Hematopoietic multipotent progenitor cell treated with erythropoietin and hydrocortisone succinate and interleukin-3 and kit ligand, for 8 days (in vitro differentiated cells): Measurements from ENCODE around the gene ASPG.
A peak's percentile ranks its signal among the peaks of the same experiment; 100 is the strongest.

Experiments
- DNase-seq: peaks from one replicate; pipeline ENCODE4 v3.0.0-alpha.2; 2015

Gene ASPG

GRCh38 chr14:104150136-104151025 is 64.9 kb downstream of the ASPG start:
- peak; percentile 83 for DNase-seq

DNA sequence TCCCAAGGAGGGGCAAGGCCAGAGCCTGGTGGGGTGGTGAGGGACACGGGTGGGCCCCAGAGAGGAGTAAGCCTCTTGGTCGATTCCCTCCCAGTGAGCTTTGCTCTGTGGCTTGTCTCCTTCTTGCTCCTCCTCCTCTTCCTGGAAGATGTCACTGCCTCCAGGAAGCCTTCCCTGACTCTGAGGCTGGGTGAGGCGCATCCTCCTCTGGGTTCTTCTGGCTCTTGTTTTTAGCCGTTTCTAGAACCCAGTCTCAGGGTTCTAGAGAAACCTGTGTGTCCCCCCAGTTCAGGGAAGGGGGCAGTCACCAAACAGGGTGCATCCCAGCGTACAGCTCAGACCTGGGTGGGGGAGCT is 65.5 kb downstream of the ASPG start:
- DNase-seq = no peak

DNA sequence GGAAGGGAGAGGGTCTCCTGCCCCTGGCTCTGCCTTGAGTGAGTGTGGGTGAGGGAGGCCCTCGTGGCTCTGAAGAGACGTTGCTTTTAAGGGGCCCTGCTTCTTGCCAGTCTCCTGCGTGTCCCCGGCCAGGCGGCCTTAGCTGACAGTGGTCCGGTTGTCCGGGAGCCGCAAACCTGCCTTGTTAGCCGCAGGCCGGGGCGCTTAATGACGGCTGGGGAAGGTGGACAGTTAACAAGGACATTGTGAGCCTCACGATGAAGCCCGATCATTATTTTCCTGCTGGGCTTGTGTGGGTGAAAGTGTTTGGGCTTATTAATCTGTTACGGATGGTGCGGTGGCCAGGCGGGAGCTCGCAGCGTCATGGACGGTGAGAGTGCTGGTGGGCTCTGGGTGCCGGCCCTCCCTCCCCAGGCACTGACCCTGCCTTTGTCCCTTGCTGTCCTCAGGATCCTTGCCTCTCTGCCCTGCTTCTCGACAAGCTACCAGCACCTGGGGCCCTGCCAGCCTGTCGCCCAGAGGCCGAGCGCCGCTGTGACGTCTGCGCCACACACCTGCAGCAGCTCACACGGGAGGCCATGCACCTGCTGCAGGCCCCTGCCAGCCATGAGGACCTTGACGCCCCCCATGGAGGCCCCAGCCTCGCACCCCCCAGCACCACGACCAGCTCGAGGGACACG is 66.2 kb downstream of the ASPG start:
- no peak for DNase-seq

- DNase-seq = no peak
These were observed 66.7 kb downstream of the ASPG start for GRCh38 chr14:104152246-104152575.

- DNase-seq = no peak
These were observed 67.3 kb downstream of the ASPG start for GRCh38 chr14:104152686-104153393.

- DNase-seq = peak; percentile 47
These were observed 67.9 kb downstream of the ASPG start for GRCh38 chr14:104153394-104153755.

GRCh38 chr14:104154246-104154645 is 68.7 kb downstream of the ASPG start:
- DNase-seq = no peak

- DNase-seq = no peak
These were observed 70.0 kb downstream of the ASPG start for GRCh38 chr14:104155513-104155912.

GRCh38 chr14:104156142-104156541 is 70.6 kb downstream of the ASPG start:
- DNase-seq = no peak

DNA sequence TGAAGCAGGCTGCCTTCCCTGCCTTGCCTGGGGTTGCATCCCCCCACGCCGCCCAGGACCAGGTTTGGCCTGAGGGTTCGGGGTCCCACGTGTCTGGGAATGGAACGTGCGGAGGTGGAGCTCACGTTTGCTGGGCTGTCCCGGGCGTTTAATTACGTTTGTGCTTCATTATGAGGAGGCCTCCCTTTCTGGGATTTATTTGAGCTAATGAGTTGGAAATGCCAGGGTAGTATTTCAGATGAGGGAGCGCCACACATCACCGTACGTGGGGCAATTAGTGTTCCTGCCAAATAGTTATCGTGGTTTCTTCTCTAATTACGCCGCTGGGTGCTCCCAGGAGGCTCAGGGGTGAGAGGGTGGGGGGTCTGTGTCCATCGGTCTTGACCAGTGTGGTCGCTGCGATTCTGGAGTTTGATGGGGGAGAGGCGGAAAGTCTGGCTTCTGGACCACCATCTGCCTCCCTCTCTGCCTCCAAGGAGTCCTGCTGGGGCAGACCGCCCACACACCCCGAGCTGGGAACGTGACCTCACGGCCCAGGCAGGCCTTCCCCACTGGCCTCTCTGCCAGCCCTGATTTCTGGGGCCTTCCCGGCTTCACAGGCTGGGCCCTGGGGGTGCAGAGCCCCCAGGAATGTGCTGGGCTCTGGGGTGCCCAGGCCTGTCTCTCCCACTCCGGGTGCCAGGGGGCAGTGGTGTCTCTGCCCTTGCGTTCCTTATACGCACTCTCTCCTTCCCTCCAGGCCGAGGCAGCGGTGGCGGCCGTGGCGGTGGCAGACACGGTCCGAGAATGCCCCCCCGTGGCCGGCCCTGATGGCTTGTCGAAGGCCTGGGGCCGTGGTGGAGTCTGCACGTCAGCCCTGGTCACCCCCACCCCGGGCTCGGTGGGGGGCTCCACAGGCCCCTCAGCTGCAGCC is 71.8 kb downstream of the ASPG start:
- no peak for DNase-seq

- peak; percentile 100 for DNase-seq
These were observed 73.6 kb downstream of the ASPG start for GRCh38 chr14:104158827-104159798.

DNA sequence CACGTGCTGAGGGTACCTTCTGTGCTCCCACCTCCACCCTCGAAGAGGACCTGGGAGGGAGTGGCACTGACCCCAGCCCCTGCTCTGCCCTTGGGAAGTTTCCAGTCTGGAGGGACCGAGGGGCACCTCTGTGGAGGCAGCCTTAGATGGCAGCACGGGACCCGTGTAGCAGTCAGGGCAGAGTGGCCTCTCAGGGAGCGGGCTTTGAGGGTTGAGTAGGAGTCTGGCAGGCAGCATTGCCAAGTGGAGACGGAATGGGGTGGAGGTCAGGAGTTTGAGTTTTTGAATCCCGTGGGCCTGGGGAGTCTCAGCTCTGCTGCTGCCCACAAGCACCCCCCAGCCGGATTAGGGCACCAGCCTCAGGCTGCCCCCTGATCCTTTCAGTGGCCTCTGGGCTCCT is 74.5 kb downstream of the ASPG start:
- no peak for DNase-seq

DNA sequence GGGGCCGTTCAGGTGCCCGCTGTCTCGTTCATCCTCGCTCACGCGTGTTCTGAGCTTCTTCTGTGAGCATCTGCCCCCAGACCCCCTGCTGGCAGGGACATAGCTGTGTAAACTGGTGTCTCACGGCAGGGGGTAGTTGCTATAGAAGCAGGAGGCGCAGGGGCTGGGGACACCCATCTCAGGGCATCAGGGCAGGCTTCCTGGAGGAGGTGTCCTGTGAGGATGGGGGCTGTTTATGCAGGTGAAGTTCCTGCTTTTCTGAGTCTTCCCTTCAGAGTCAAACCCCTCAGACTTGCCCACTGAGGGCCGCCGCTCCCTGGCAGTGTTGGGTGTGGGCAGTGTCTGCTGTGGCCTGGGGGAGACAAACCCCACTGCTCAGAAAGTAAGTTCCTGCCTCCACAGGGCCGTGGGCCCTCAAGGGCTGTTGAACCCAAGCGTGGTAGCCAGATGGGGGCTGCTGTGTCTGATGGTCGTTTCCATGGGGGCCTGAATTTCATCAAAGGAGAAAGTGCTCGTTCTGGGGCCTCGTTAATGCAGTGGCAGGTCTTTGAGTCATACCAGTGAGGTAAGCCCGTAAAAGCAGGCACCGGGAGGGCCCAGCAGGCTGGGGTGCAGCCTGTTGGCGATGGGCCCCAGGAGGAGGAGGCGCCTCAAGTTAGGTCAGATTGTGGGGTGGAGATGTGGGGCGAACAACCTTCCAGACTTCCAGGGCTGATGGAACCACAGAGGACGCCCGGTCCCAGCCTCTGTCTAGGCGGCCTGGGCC is 76.3 kb downstream of the ASPG start:
- peak; percentile 25 for DNase-seq

DNA sequence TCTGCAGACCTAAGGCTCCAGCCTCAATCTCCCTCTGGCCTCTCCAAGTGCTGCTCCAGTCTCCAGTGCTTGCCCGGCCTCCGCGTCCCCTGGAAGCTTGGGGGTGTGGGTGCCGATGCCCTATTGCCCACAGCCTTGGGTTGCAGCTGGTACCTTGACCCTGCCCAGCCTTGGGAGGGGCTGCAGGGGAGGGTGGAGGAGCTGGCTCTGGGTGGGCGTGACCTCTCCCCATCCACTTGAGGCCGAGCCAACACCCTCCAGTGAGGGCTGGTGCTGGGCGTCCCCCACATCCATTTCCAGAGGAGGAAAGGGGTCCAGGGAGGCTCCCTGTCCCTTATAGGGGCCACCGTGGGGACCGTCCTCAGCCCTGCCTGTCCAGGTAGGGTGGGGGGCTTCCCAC is 77.0 kb downstream of the ASPG start:
- DNase-seq = peak; percentile 17

DNA sequence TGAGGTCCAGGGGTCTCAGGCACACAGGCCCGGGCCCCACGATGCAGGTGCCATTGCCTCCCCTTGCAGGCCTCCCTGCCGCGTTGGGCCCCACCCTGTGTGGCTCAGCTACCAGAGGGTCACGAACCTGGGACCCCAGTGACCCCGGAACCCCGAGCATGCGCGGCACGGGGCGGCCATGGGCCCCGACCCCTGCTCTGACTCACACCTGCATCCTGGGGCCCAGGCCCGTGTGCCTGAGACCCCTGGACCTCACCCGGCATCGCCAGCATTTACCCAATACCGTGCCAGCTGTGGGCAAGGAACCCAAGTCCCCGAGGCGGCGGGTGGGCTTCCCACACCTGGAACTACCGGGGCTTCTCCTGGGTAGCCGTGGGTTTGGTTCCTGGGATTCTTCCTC is 78.0 kb downstream of the ASPG start:
- DNase-seq = no peak

DNA sequence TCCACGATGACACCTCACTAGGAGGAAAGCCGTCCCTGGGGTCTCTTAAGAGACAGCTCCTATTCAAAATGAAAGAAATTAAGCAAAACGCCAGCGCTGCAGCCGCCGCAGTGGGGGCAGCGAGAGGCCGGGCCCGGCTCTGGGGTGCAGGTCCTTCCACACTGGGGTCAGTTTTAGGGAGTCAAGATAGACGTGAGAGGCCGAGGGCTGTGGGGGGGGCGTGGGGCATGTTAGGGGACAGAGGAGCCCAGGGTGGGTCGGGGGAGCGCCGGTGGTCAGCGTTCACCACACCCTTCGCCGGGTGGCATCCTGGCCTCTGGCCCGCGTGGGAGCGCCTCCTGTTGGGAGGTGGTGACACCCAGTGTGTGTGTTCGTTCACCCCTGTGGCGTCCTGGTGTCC is 78.5 kb downstream of the ASPG start:
- DNase-seq = no peak

GRCh38 chr14:104164512-104164911 is 79.0 kb downstream of the ASPG start:
- no peak for DNase-seq
